ENCODE data around the gene MYO15B.

Gene MYO15B

DNA sequence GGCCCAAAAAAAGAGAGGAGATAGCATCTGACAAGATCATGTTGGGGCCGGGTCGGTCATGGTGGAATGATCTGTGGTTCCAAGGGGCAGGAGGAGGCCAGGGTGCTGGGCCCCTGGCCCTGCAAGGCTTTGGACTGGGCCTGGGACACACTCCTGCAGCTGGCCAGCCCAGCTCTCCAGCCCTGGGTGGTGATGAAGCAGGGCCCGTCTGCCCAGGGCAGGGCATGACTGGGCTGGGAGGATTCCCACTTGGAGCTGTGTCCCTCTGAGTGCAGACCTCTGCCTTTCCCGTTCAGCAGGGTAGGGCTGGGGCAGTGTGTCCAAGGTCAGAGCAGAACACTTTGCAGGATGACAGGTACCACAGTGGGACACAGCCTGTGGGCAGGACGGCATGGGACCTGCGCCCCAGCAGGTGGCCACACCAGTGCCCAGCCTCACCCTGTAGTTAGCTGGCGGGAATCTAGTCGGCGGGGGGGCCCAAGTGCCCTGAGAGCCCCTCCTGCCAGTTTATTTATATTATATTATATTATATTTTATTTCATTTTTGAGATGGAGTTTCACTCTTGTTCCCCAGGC, 27.6 kb upstream of the MYO15B start:
- DNase-seq: no peak

DNA sequence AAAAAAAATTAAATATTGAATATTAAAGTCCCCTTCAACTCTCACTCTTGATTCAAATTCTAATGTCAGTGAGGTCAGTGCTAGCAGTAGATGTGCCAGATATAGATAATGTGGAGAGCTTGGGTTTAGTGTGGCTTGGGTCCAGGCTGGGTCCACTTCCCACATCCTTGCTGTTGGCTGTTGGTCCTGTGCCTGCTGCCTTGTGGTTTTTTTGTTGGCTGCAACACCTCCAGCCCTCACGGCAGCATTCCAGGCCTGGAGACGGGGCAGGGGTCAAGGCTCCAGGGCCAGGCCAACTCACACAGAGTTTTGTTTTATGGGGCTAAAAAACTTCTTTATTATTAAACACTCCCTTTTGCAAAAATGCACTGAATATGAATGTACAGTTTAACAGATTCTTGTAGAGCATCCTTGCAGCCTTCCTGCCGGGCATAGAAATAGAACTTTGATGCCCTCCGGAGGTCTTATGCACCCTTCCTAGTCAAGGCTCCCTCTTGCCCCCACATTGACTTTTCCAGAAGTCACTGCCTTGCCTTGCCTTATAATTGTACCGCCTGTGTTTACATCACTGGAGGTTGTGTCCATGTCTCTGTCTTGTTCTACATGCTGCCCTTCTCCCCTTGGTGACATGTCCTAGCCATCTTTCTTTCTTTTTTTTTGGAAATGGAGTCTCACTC, 25.5 kb upstream of the MYO15B start:
- DNase-seq: no peak

DNA sequence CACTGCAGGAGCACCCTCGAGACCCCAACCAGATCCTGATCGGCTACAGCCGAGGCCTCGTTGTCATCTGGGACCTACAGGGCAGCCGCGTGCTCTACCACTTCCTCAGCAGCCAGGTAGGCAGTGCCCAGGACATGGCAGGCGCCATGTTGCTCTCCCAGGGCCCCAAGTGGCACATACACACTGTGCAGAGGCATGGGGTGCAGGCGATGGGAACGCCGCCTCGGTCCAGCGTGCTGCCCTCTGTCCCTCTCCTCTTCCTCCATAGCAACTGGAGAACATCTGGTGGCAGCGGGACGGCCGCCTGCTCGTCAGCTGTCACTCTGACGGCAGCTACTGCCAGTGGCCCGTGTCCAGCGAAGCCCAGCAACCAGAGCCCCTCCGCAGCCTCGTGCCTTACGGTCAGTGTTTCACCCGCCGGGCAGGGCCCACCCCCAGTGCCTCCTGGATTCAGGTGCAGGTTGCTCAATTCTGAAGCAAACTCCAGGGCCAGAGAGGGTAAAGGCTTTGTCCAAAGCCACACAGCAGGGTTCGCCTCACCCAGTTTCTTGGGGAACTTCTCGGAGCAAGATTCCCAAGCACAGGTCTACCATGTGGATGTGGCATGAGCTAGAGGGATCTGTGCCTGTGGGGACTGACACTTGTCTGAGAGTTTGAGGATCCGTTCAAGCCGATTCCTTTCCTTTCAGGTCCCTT, 24.4 kb upstream of the MYO15B start:
- DNase-seq: no peak

DNA sequence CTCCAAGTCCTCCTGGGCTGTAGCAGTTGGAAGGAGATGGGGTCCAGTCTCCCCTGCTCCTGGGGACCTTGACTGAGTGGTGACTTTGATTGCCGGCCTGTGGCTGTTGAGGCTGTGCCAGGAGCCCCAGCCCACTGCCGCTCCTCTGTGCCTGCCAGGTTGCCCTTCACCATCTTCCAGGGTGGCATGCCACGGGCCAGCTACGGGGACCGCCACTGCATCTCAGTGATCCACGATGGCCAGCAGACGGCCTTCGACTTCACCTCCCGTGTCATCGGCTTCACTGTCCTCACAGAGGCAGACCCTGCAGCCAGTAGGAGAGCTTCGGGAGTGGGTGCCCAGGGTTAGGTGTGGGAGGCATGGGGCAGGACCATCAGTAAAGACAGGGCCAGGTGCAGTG, 23.4 kb upstream of the MYO15B start:
- no peak for DNase-seq

DNA sequence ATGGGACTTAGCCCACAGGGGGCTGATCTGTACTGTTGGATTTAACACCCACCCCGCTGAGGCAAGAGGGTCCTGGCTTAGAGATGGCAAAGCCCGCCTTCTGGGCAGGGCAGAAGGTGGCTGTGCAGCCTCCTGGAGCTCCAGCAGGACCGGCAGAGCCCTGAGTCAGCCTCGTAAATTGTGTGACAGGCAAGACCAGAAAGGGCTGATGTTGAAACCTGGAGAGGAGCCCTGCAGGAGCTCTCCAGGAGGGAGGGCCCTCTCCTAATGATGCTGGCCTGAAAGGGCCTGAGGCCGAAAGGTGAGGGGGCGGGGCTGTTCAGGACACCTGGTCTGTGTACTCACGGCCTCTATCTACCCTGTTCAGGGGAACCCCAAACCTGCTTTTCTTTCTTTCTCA, 22.5 kb upstream of the MYO15B start:
- DNase-seq: no peak

DNA sequence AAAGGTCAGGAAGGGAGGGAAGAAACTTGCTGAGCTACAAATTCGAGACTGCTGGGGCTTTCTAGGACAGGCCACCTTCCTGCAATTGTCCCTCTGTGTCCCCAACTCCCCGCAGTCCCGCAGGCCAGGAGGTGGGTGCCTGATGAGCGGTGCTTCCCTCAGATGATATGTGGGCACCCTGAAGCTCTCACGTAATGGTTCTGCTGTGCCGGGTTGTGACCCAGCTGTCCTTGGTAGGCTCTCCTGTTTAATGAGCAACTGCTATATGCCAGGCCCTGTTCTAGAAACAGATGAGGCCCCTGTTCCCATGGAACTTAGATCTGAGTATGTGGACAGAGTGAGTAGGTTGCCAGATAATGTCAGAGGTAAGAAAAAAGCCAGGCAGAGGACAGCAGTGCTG, 22.0 kb upstream of the MYO15B start:
- no peak for DNase-seq

DNA sequence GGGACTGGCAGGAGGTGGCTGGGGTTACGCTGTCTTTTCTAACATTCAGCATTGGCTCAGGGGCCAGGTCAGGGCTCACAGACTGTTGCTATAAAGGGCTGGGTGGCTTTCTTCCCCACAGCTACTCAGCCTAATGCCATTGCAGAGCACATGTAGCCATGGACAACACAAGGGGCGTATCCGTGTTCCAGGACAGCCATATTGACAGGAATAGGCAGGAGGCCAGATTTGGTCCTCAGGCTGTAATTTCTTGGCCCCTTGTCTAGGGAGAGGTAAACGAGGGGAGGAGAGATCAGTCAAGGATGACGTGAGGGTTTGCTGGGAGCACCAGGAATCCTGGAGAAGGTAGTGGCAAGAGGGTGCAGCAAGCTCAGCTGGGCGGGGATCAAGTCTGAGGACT, 21.2 kb upstream of the MYO15B start:
- no peak for DNase-seq

DNA sequence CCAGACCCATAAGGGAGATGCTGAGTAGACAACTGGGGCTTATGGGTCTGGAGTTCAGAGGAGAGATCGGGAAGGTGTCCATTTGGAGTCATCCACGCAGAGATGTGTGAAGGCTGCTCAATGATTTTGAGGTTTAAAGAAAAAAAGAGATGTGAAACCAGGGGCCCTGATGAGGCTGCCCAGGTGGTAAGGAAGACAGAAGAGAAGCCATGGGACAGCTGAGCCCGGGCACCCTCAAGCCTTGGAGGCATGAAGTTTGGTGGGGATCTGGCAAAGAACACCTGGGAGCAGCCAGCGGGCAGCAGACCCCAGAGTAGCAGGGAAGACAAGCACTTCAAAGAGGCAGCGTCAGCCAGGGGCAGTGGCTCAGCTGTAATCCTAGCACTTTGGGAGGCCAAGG, 20.8 kb upstream of the MYO15B start:
- no peak for DNase-seq

DNA sequence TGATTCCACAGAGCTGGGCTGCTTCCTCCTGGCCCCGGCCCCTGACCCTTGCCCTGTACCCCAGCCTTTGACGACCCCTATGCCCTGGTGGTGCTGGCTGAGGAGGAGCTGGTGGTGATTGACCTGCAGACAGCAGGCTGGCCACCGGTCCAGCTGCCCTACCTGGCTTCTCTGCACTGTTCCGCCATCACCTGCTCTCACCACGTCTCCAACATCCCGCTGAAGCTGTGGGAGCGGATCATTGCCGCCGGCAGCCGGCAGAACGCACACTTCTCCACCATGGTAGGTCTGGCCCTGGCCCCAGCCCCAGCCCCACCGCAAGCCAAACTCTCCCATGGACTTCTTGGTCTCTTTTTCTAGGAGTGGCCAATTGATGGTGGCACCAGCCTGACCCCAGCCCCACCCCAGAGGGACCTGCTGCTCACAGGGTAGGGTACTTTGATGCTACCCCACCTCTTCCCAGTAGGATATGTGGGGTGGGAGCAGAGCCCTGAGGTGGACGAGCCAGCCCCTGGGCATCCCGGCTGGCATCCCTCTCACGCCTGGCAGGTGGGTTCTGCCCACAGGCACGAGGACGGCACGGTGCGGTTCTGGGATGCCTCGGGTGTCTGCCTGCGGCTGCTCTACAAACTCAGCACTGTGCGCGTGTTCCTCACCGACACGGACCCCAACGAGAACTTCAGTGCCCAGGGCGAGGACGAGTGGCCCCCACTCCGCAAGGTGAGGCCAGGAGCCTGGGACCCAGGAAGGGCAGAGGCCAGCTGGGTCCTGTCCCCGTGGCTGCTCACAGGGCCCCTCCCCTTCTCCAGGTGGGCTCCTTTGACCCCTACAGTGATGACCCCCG, 19.0 kb upstream of the MYO15B start:
- DNase-seq: no peak

DNA sequence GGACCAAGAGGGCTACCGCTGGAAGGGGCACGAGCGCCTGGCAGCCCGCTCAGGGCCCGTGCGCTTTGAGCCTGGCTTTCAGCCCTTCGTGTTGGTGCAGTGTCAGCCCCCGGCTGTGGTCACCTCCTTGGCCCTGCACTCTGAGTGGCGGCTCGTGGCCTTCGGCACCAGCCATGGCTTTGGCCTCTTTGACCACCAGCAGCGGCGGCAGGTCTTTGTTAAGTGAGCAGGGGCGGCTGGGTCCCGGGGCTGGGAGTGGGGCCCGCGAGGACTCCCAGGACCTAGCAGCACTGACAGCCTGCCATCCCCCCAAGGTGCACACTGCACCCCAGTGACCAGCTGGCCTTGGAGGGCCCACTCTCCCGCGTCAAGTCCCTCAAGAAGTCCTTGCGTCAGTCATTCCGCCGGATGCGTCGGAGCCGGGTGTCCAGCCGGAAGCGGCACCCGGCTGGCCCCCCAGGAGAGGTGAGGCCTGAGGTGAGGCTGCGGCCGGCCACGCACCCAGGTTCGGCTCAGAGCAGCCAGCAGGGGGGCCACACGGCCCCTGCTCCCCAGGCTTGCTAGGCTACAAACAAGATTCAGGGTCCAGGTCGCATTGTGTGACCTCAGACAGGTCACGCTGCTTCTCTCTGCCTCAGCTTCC, 17.4 kb upstream of the MYO15B start:
- no peak for DNase-seq

DNA sequence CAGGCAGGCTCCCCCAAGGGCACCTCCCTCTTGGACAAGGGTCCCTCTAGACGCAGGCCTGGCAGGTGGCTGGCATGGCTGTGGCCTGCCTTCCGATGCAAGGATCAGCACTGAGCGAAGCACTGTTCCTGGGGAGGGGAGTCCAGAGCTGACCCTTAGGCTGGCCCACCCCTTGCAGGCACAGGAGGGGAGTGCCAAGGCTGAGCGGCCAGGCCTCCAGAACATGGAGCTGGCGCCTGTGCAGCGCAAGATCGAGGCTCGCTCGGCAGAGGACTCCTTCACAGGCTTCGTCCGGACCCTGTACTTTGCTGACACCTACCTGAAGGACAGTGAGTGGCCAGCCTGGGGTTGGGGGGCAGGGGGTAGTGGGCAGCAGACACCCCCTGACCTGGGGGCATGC, 16.8 kb upstream of the MYO15B start:
- no peak for DNase-seq

DNA sequence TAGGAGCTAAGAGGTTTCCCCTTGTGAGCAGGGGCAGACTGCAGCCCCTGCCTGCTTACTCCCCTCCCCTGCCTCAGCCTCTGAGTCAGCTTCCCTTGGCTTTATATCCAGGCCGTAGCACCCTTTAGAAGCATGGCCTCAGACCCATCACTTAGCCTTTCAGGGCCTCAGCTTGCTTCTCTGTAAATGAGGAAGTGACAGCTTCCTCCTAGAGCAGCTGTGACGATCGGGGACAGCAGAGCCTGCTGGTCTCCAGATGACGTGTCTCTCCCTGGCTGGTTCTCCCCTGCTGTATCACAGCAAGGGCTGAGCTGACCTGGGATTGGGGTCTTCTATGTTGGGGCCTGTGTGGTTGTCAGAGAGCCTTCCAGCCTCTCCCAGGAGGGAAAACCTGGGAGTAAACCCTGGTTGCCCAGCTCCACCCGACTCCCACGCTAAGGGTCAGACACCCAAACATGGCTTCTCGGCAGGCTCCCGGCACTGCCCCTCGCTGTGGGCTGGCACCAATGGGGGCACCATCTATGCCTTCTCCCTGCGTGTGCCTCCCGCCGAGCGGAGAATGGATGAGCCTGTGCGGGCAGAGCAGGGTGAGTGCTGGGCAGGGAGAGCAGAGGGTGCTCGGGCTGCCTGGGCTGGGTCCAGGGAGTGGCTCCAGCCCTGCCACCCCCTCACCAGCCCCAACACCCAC, 16.3 kb upstream of the MYO15B start:
- DNase-seq: peak; percentile 92

DNA sequence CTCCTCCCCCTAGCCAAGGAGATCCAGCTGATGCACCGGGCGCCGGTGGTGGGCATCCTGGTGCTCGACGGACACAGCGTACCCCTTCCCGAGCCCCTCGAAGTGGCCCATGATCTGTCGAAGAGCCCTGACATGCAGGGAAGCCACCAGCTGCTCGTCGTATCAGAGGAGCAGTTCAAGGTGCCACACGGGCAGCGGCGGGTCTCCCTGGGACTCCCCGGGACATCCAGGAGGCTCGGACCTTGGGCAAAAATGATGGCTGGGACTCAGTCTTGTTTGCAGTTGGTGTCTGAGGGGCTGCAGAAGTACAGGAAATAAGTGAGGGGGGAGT, 15.8 kb upstream of the MYO15B start:
- DNase-seq: no peak

DNA sequence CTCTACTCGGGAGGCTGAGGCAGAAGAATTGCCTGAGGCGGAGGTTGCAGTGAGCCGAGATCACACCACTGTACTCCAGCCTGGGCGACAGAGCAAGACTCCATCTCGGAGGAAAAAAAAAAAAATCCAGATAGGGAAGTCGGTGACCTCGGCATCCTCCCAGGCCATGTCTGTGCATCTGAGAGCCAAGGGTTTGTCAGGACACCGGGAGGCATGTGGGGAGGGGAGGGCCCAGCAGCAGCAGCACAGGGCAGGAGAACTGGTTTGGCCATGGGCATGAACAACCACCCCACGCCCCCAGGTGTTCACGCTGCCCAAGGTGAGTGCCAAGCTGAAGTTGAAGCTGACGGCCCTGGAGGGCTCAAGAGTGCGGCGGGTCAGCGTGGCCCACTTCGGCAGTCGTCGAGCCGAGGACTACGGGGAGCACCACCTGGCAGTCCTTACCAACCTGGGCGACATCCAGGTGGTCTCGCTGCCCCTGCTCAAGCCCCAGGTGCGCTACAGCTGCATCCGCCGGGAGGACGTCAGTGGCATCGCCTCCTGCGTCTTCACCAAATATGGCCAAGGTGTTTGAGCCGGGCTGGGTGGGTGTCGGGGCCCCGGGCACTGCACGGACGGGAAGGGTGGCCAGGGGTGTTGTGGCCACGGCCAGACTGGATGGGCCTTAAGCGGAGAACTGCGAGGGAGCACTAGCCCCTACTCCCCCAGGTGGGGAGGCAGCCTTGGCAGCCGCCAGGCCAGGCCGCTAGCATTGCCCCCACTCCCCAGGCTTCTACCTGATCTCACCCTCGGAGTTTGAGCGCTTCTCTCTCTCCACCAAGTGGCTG, 14.7 kb upstream of the MYO15B start:
- DNase-seq: no peak

DNA sequence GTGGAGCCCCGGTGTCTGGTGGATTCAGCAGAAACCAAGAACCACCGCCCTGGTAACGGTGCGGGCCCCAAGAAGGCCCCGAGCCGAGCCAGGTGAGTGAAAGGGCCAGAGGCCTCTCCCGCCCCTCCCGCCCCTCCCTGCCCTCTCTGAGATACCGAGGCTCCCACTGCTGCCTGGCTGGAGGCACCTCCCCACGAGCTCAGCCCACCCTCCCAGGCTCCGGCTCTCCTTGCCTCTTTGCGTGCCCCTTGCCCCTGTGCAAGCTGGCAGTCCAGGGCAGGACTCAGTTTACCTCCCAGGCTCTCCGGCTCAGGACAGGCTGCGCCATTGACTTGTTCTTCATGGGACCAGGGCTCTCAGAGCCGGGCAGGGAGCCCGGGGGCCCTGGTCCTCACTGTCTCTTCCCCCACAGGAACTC, 14.1 kb upstream of the MYO15B start:
- no peak for DNase-seq

DNA sequence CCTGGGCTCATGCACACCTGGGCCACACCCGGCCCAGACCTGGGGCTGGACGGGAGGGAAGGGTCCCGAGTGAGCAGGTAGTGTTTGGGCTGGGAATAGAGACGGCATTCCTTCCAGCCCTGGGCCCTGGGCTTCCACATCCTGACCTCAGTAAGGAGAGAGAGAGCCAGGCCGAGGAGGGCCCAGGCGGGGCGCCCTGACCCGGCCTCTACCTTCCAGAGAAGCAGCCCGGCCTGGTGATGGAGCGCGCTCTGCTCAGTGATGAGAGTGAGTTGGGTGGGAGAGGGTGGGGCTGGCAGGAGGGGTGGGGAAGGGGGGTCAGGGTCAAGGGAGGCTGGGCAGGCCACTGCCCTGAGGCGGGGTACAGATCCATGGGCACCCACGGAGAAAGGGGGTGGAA, 13.6 kb upstream of the MYO15B start:
- DNase-seq: no peak

DNA sequence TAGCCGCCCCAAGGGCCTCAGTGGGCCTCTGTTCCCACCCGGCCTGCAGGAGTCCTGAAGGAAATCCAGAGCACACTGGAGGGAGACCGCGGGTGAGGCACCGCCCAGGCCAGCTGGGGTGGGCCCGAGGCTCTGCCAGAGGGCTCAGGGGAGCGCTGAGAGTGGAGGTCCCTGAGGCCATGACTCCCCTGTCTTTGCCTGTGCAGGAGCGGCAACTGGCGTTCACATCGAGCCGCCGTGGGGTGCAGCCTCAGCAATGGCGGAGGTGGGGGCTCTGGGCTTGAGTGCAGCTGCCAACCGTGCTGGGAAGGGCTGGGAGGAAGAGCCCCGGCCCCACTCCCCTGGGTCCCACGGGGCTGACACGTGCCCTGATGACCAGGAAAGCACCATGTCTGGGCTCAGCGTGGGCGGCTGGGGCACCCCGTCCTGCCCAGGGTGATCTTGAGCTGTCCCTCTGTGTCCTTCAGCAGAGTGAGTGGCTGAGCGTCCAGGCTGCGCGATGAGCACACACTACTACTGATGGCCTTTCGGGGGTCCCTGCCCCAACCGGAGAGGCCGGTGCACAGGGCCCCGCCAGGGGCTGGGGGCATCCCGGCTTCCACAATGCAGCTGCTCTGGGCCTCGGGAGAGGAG, 13.1 kb upstream of the MYO15B start:
- DNase-seq: no peak

DNA sequence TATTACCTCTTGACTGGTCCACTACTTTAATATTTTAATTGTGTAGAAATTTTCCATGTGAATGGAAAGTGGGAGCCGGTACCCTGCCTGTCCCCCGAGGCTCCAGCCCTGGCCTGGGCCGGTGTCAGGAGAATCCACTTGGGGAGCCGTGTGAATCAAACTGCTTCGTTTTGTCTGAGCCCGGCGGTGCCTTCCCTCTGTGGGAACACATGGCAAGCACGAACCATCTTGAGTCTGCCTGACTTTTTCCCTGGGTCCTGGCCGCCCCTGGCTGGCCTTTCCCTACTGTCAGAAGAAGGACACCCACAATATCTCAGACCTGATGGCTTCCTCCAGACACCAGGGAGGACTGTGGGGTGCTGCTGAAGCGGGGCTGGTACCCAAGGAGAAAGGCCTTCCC, 12.4 kb upstream of the MYO15B start:
- DNase-seq: no peak

DNA sequence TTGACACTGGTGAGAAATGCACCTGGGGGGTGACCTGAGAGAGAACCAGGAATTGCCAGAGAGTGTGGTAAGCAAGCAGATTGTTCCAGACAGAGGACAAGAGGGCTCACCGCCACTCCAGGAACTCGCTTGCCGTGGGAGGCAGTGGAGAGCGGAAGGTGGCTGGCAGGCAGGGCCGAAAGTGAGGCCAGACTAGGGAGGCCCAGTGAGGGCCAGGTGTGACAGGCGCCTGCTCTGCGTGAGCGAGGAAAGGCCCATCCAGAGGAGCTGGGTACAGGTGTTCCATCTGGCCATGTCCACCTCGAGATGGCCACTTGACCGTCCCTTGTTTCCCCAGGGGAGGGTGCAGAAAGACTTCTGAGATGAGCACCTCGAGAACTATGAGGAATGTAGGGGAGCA, 11.9 kb upstream of the MYO15B start:
- no peak for DNase-seq

DNA sequence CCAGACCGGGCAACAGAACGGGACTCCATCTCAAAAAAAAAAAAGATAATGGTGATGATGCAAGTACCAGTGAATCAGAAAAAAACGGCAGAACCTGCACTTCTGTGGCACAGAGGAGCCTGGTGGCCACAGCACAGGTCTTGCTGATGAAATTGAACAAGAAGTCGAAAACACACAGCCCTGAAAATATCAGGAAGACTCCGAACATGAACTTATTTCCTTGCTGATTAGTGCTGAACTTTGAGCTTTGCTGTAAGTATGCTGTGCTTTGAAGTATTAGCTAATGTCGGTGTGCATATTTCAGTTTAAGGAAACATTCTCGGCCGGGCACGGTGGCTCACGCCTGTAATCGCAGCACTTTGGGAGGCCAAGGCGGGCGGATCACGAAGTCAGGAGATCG, 10.9 kb upstream of the MYO15B start:
- no peak for DNase-seq

DNA sequence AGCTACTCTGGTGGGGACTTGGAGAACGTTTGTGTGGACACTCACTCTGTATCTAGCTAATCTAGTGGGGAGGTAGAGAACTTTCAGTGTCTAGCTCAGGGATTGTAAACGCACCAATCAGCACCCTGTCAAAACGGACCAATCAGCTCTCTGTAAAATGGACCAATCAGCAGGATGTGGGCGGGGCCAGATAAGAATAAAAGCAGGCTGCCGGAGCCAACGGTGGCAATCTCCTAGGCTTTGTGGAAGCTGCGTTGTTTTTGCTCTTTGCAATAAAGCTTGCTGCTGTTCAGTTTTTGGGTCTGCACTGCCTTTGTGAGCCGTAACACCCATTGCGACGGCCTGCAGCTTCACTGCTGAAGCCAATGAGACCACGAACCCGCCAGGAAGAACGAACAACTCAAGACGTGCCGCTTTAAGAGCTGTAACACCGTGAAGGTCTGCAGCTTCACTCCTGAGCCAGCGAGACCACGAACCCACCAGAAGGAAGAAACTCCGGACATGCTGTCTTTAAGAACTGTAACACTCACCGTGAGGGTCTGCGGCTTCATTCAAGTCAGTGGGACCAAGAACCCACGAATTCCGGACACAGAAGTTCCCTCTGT, 6.4 kb upstream of the MYO15B start:
- peak; percentile 31 for DNase-seq
